ENCODE measurements around the gene CNBD2.
A peak's percentile ranks its signal among the peaks of the same experiment; 100 is the strongest.
"Not testable (repeated sequence)": the region's sequence is repeated elsewhere in the genome, so short reads cannot be mapped to it uniquely, and the experiment has no call there.

Gene CNBD2

GRCh38 chr20:35941620-35942019, 26.8 kb upstream of the CNBD2 start:
- Histone ChIP-seq H3K27ac (no peak overlapping the region), H3K27me3 (no peaks in the 10 kb centered on the region), H3K36me3 (peaks cover 76% of the 10 kb centered on the region), H3K9me3 (no peaks in the 10 kb centered on the region), H3K4me3 (ENCODE audit: low read depth in 1 of 2, low read length in 1 of 2) (no peak overlapping the region), H3K4me1 (ENCODE audit: control insufficient read depth in 1 of 2, insufficient read depth in 1 of 2, low read depth in 1 of 2, low read length in 1 of 2) (no peaks in the 10 kb centered on the region)
- no peak for TF ChIP-seq CTCF (IDR thresholded peaks at IDR 0.05)

GRCh38 chr20:35942243-35942642, 26.1 kb upstream of the CNBD2 start:
- no peaks in the 10 kb centered on the region for H3K9me3 ChIP-seq
- H3K27me3 ChIP-seq, result no peaks in the 10 kb centered on the region
- H3K4me3 ChIP-seq (ENCODE audit: low read depth in 1 of 2, low read length in 1 of 2), result no peak overlapping the region
- H3K36me3 ChIP-seq, result peaks cover 77% of the 10 kb centered on the region
- H3K27ac ChIP-seq, result peak overlapping the region; percentile 41
- H3K4me1 ChIP-seq (ENCODE audit: control insufficient read depth in 1 of 2, insufficient read depth in 1 of 2, low read depth in 1 of 2, low read length in 1 of 2), result no peaks in the 10 kb centered on the region
- TF ChIP-seq CTCF (IDR thresholded peaks at IDR 0.05), result no peak

GRCh38 chr20:35947489-35947888, 20.9 kb upstream of the CNBD2 start:
- Histone ChIP-seq H3K4me1 (ENCODE audit: control insufficient read depth in 1 of 2, insufficient read depth in 1 of 2, low read depth in 1 of 2, low read length in 1 of 2) (peaks cover 7 to 9% of the 10 kb centered on the region in 2 experiments), H3K4me3 (ENCODE audit: low read depth in 1 of 2, low read length in 1 of 2) (no peak overlapping the region), H3K27me3 (no peaks in the 10 kb centered on the region), H3K9me3 (no peaks in the 10 kb centered on the region), H3K27ac (no peak overlapping the region), H3K36me3 (peaks cover 54% of the 10 kb centered on the region)
- no peak for TF ChIP-seq CTCF (IDR thresholded peaks at IDR 0.05)

GRCh38 chr20:35947907-35948306, 20.5 kb upstream of the CNBD2 start:
- Histone ChIP-seq H3K4me3 (ENCODE audit: low read depth in 1 of 2, low read length in 1 of 2) (no peak overlapping the region), H3K36me3 (peaks cover 52% of the 10 kb centered on the region), H3K4me1 (ENCODE audit: control insufficient read depth in 1 of 2, insufficient read depth in 1 of 2, low read depth in 1 of 2, low read length in 1 of 2) (peaks cover 12 to 13% of the 10 kb centered on the region in 2 experiments), H3K27ac (no peak overlapping the region), H3K9me3 (no peaks in the 10 kb centered on the region), H3K27me3 (no peaks in the 10 kb centered on the region)
- TF ChIP-seq CTCF (IDR thresholded peaks at IDR 0.05), result no peak

GRCh38 chr20:35950093-35950492, 18.3 kb upstream of the CNBD2 start:
- no peak overlapping the region for H3K27ac ChIP-seq
- H3K27me3 ChIP-seq, result no peaks in the 10 kb centered on the region
- no peak overlapping the region for H3K4me3 ChIP-seq (ENCODE audit: low read depth in 1 of 2, low read length in 1 of 2)
- H3K9me3 ChIP-seq, result no peaks in the 10 kb centered on the region
- no peak for TF ChIP-seq CTCF (IDR thresholded peaks at IDR 0.05)
- H3K36me3 ChIP-seq, result peaks cover 34% of the 10 kb centered on the region
- H3K4me1 ChIP-seq (ENCODE audit: control insufficient read depth in 1 of 2, insufficient read depth in 1 of 2, low read depth in 1 of 2, low read length in 1 of 2), result peaks cover 26 to 27% of the 10 kb centered on the region in 2 experiments

- H3K4me3 ChIP-seq (ENCODE audit: low read depth in 1 of 2, low read length in 1 of 2); H3K9me3 ChIP-seq; H3K27me3 ChIP-seq: not testable (repeated sequence)
- Histone ChIP-seq H3K27ac (peak overlapping the region; percentile 96), H3K4me1 (ENCODE audit: control insufficient read depth in 1 of 2, insufficient read depth in 1 of 2, low read depth in 1 of 2, low read length in 1 of 2) (peaks cover 31% of the 10 kb centered on the region in 2 experiments), H3K36me3 (peaks cover 21% of the 10 kb centered on the region)
Observed at GRCh38 chr20:35952080-35952479, 16.3 kb upstream of the CNBD2 start.

All from neutrophil (primary cell).